GM12878 (cell line): ENCODE measurements around the gene IFITM2. TPM values are rescaled to one million over a fixed set of nuclear protein-coding genes. Genes with fewer than 3 reads are reported as not detected.

Experiments
- ATF7 ChIP-seq: fragments of 450-650 bp; IDR thresholded peaks from 2 replicates; pipeline ENCODE4 v1.6.1; 2016; ENCODE audit warnings: low read depth, mild to moderate bottlenecking
- ESRRA ChIP-seq: IDR thresholded peaks from 2 replicates; pipeline ENCODE4 v1.6.1; 2012; ENCODE audit warnings: mild to moderate bottlenecking, low read length, improper control_type of control experiment
- MLLT1 ChIP-seq: fragments of 450-650 bp; IDR thresholded peaks from 2 replicates; pipeline ENCODE4 v1.6.1; 2016; ENCODE audit warnings: mild to moderate bottlenecking
- MTA2 ChIP-seq: fragments of 450-650 bp; IDR thresholded peaks from 2 replicates; pipeline ENCODE4 v1.6.1; 2016; ENCODE audit warnings: low read depth, mild to moderate bottlenecking, moderate library complexity
- RELA ChIP-seq: fragments of 450-650 bp; IDR thresholded peaks from 2 replicates; pipeline ENCODE4 v1.8.0; 2014; ENCODE audit warnings: borderline replicate concordance; ENCODE audit not compliant: partially characterized antibody
- SIN3A ChIP-seq: IDR thresholded peaks from 2 replicates; pipeline ENCODE4 v1.6.1; 2012; ENCODE audit warnings: low read depth, low read length, improper control_type of control experiment
- SREBF2 ChIP-seq: IDR thresholded peaks from 2 replicates; pipeline ENCODE4 v1.6.1; 2012; ENCODE audit warnings: mild to moderate bottlenecking, low read length
- STAT3 ChIP-seq: IDR thresholded peaks from 2 replicates; pipeline ENCODE4 v1.6.1; 2011; ENCODE audit warnings: low read depth, low read length, improper control_type of control experiment
- TAF1 ChIP-seq: IDR thresholded peaks from 2 replicates; pipeline ENCODE4 v1.6.1; 2011; ENCODE audit warnings: mild to moderate bottlenecking, low read depth, low read length, borderline replicate concordance
- ZNF217 ChIP-seq: fragments of 450-650 bp; IDR thresholded peaks from 2 replicates; pipeline ENCODE4 v1.6.1; 2017; ENCODE audit warnings: antibody characterized with exemption, mild to moderate bottlenecking
- polyA plus RNA-seq, 11 experiments: library from polyadenylated mRNA; depleted of rRNA in 4 of 11; unstranded in 6 of 11; stranded (reverse) in 5 of 11; fragments of >200 nt; fragmentation: Nextera tagmentation in 4 of 11; fragmentation: Illumina TruSeq in 1 of 11; extraction: Ambion mirVana in 4 of 11; extraction: Trizol in 1 of 11; gene quantifications; 1 replicate in 1 of 11; 2 replicates in 10 of 11; pipeline versions ENCODE4 v1.2.1 to v1.2.3, GENCODE V29; 2011 to 2016; ENCODE audit warnings: inconsistent platforms in 2 of 11, missing spikeins in 2 of 11, low read depth in 1 of 11
- total RNA-seq, 4 experiments: library from RNA; depleted of rRNA in 3 of 4; stranded (reverse); fragments of >200 nt in 3 of 4; fragmentation: Illumina TruSeq in 1 of 4; extraction: Trizol in 1 of 4; gene quantifications; 2 replicates each; pipeline versions ENCODE4 v1.2.1 to v1.2.3, GENCODE V29; 2013 to 2021

Gene IFITM2
- total and polyA plus RNA-seq, 10 of the 15 experiments (the other 5 are each of a cell fraction or from before 2014, with no cell fraction given): 116 to 3,672 (median 724) TPM

GRCh38 chr11:284105-285020, 23.3 kb upstream of the IFITM2 start (continued):
- no peak for TF ChIP-seq MLLT1
- TF ChIP-seq STAT3: no peak
- TF ChIP-seq ESRRA: no peak
- TF ChIP-seq ZNF217: no peak
- TF ChIP-seq SIN3A: no peak
- TF ChIP-seq SREBF2: no peak
- TF ChIP-seq ATF7: no peak
- no peak for TF ChIP-seq TAF1
- no peak for TF ChIP-seq RELA
- no peak for TF ChIP-seq MTA2
- TF ChIP-seq, all 136 proteins: peak for 0
